ENCODE data around the gene MORN1.
A peak's percentile ranks its signal among the peaks of the same experiment; 100 is the strongest.

MORN1 gene

DNA sequence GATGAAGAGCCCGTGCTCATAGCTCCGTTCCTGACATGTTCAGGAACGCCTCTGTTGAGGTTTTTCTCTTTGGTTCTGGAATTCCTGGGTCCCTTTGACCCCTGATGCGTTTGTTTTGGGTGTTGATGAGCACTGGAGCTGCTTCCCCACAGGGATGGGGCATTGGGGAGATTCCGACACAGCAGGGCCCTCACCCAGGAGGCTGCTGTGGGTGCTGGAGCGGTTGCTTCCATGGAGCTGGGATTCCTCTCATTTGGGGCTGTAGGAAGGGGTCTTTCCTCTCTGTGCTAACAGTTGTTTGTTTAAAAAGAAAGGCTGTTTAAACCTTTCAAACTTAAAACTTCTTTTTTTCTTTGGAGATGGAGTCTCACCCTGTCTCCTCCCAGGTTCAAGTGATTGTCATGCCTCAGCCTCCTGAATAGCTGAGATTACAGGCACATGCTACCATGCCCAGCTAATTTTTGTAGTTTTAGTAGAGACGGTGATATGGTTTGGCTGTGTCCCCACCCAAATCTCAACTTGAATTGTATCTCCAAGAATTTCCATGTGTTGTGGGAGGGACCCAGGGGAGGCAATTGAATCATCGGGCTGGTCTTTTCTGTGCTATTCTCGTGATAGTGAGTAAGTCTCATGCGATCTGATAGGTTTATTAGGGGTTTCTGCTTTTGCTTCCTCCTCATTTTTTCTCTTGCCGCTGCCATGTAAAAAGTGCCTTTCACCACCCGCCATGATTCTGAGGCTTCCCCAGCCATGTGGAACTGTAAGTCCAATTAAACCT is 114.4 kb downstream of the MORN1 start:
- Histone ChIP-seq H2BK12ac (ENCODE audit: low read length in 2 of 2) (no peak overlapping the region), H3K9me3 (ENCODE audit: control insufficient read depth, low read length) (peaks cover 6% of the 10 kb centered on the region), H3K18ac (ENCODE audit: low read depth in 1 of 2, low read length in 2 of 2) (no peak overlapping the region), H2BK15ac (ENCODE audit: low read depth, poor library complexity, severe bottlenecking) (peak overlapping the region; percentile 70), H2BK5ac (ENCODE audit: low read depth, low read length, poor library complexity, severe bottlenecking) (no peak overlapping the region), H2BK120ac (ENCODE audit: low read depth, low read length) (no peak overlapping the region), H3K4me3 (ENCODE audit: insufficient read depth in 1 of 2, low read depth in 1 of 2, low read length in 2 of 2) (peak overlapping the region in 1 of 2 experiments; percentile 49), H3K4ac (ENCODE audit: low read depth in 1 of 2, low read length in 2 of 2) (no peak overlapping the region), H4K91ac (ENCODE audit: low read length) (no peak overlapping the region), H3K14ac (ENCODE audit: low read length in 2 of 2) (no peak overlapping the region), H2AK5ac (ENCODE audit: low read length, severe bottlenecking) (no peak overlapping the region), H3K4me1 (ENCODE audit: control insufficient read depth, insufficient read depth, low read depth, low read length) (peaks cover 72% of the 10 kb centered on the region), H3K4me2 (ENCODE audit: low read length, poor library complexity, severe bottlenecking) (no peak overlapping the region), H4K8ac (ENCODE audit: low read length) (no peak overlapping the region), H3K36me3 (ENCODE audit: control insufficient read depth in 1 of 2, insufficient read depth in 2 of 2, low read depth in 1 of 2, low read length in 2 of 2) (peaks cover 9 to 34% of the 10 kb centered on the region in 2 experiments), H3K79me1 (replicated peaks; ENCODE audit: low read length, poor library complexity, severe bottlenecking) (peaks cover 4% of the 10 kb centered on the region), H2AFZ (ENCODE audit: low read depth, low read length) (no peak overlapping the region), H3K23ac (ENCODE audit: low read length in 2 of 2) (no peak overlapping the region), H3K27ac (ENCODE audit: low read length, poor library complexity, severe bottlenecking) (no peak overlapping the region), H3K27me3 (ENCODE audit: control insufficient read depth in 1 of 2, insufficient read depth in 1 of 2, low read length in 2 of 2) (no peaks in the 10 kb centered on the region), H3K9ac (ENCODE audit: low read length) (peak overlapping the region; percentile 36)
- DNase-seq, result peak; percentile 34
- 93% methylated on average over 12 of the region's 12 CpGs for WGBS

DNA sequence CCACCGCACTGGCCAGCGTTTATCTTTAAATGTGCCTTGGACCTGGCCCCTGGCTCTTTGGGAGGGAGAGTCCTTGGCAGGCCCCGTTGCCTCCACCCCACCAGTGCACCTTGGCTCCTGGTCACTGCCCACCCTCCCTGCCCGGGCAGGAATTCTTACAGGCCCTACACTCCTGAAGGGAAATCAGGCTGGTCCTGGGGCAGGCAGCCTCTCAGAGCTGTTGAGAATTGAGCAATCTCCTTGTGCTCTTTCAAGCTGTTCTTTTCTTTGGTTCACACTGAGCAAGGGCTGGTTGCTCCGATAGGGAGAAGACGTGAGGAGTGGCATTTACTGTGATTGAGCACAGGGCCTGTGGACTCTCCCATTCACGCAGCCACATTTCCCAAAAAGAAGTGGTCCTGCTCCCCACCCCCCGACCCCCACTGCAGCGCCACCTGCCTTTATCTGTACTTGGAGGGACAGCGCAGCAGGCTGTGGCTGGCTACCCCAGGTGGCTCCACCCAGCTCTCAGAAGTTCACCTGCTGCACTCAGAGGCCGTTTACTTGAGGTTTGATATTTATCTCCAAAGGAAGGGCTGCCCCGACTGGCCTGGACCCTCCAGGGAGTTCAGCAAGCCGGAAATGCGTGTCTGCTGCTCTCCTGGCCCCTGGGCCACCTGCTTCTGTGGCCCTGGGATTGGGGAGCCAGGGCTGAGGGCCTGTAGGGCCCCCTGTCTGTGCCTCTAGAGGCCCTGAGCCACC is 115.4 kb downstream of the MORN1 start:
- Histone ChIP-seq H2BK120ac (ENCODE audit: low read depth, low read length) (no peak overlapping the region), H2BK15ac (ENCODE audit: low read depth, poor library complexity, severe bottlenecking) (no peak overlapping the region), H3K23ac (ENCODE audit: low read length in 2 of 2) (no peak overlapping the region), H3K27me3 (ENCODE audit: control insufficient read depth in 1 of 2, insufficient read depth in 1 of 2, low read length in 2 of 2) (no peaks in the 10 kb centered on the region), H3K14ac (ENCODE audit: low read length in 2 of 2) (no peak overlapping the region), H3K18ac (ENCODE audit: low read depth in 1 of 2, low read length in 2 of 2) (peak overlapping the region; percentile 38 to 49), H3K9ac (ENCODE audit: low read length) (peak overlapping the region; percentile 36), H2BK5ac (ENCODE audit: low read depth, low read length, poor library complexity, severe bottlenecking) (no peak overlapping the region), H3K27ac (ENCODE audit: low read length, poor library complexity, severe bottlenecking) (no peak overlapping the region), H4K91ac (ENCODE audit: low read length) (peak overlapping the region; percentile 23), H3K4ac (ENCODE audit: low read depth in 1 of 2, low read length in 2 of 2) (peak overlapping the region in 1 of 2 experiments; percentile 49), H3K4me3 (ENCODE audit: insufficient read depth in 1 of 2, low read depth in 1 of 2, low read length in 2 of 2) (no peak overlapping the region), H3K79me1 (replicated peaks; ENCODE audit: low read length, poor library complexity, severe bottlenecking) (peaks cover 4% of the 10 kb centered on the region), H3K4me2 (ENCODE audit: low read length, poor library complexity, severe bottlenecking) (no peak overlapping the region), H3K9me3 (ENCODE audit: control insufficient read depth, low read length) (peaks cover 6% of the 10 kb centered on the region), H2AK5ac (ENCODE audit: low read length, severe bottlenecking) (no peak overlapping the region), H3K4me1 (ENCODE audit: control insufficient read depth, insufficient read depth, low read depth, low read length) (peaks cover 82% of the 10 kb centered on the region), H3K36me3 (ENCODE audit: control insufficient read depth in 1 of 2, insufficient read depth in 2 of 2, low read depth in 1 of 2, low read length in 2 of 2) (peaks cover 9 to 36% of the 10 kb centered on the region in 2 experiments), H2BK12ac (ENCODE audit: low read length in 2 of 2) (peak overlapping the region in 1 of 2 experiments; percentile 45), H4K8ac (ENCODE audit: low read length) (no peak overlapping the region), H2AFZ (ENCODE audit: low read depth, low read length) (no peak overlapping the region)
- peak; percentile 79 for DNase-seq
- 73% methylated on average over 14 of the region's 14 CpGs for WGBS

DNA sequence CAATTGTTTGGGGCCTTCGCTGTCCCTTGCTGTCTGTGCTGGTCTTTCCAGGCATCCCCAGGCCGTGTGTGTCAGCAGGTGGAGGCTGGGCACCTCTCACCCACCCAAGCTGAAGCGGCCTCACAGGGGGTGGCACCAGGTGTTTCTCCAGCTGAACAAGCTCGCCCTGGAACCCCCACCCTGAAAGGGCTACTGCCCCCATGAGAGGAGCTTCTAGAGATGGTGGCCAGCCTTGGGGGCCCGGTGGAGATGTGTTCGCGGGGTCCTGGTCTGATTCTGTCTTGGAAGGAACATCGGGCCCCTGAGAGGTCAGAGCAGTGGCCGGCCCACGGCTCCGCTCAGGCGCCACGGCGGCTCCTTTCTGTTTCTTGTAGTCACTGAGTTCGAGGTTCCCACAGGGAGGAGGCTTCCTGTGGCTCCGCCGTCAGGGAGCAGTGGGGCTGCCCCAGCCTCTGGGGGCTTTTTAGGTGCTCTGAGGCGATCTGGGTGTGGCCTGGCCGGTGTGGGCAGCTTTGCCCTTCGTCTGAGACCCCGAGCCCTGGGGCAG is 116.4 kb downstream of the MORN1 start:
- Histone ChIP-seq H3K23ac (ENCODE audit: low read length in 2 of 2) (no peak overlapping the region), H3K4me1 (ENCODE audit: control insufficient read depth, insufficient read depth, low read depth, low read length) (peaks cover 87% of the 10 kb centered on the region), H4K8ac (ENCODE audit: low read length) (no peak overlapping the region), H3K4me2 (ENCODE audit: low read length, poor library complexity, severe bottlenecking) (no peak overlapping the region), H3K14ac (ENCODE audit: low read length in 2 of 2) (no peak overlapping the region), H3K9ac (ENCODE audit: low read length) (no peak overlapping the region), H3K27me3 (ENCODE audit: control insufficient read depth in 1 of 2, insufficient read depth in 1 of 2, low read length in 2 of 2) (no peaks in the 10 kb centered on the region), H4K91ac (ENCODE audit: low read length) (no peak overlapping the region), H2BK15ac (ENCODE audit: low read depth, poor library complexity, severe bottlenecking) (peak overlapping the region; percentile 87), H3K27ac (ENCODE audit: low read length, poor library complexity, severe bottlenecking) (no peak overlapping the region), H3K79me1 (replicated peaks; ENCODE audit: low read length, poor library complexity, severe bottlenecking) (peaks cover 4% of the 10 kb centered on the region), H2BK12ac (ENCODE audit: low read length in 2 of 2) (peak overlapping the region in 1 of 2 experiments; percentile 15), H2AFZ (ENCODE audit: low read depth, low read length) (no peak overlapping the region), H3K4me3 (ENCODE audit: insufficient read depth in 1 of 2, low read depth in 1 of 2, low read length in 2 of 2) (no peak overlapping the region), H2BK120ac (ENCODE audit: low read depth, low read length) (no peak overlapping the region), H3K36me3 (ENCODE audit: control insufficient read depth in 1 of 2, insufficient read depth in 2 of 2, low read depth in 1 of 2, low read length in 2 of 2) (peaks cover 9 to 35% of the 10 kb centered on the region in 2 experiments), H2BK5ac (ENCODE audit: low read depth, low read length, poor library complexity, severe bottlenecking) (no peak overlapping the region), H2AK5ac (ENCODE audit: low read length, severe bottlenecking) (no peak overlapping the region), H3K4ac (ENCODE audit: low read depth in 1 of 2, low read length in 2 of 2) (no peak overlapping the region), H3K9me3 (ENCODE audit: control insufficient read depth, low read length) (peaks cover 6% of the 10 kb centered on the region), H3K18ac (ENCODE audit: low read depth in 1 of 2, low read length in 2 of 2) (peak overlapping the region in 1 of 2 experiments; percentile 11)
- peak; percentile 19 for DNase-seq
- 86% methylated on average over 20 of the region's 21 CpGs for WGBS
